HepG2 (cell line): ENCODE measurements around the gene MARS1. TPM values are rescaled to one million over a fixed set of nuclear protein-coding genes. Genes with fewer than 3 reads are reported as not detected.

Experiments
- FOXK1 ChIP-seq: sonication (generic); formaldehyde crosslinking; IDR thresholded peaks from 2 replicates; pipeline ENCODE4 v1.4.0; 2020; ENCODE audit warnings: low read depth, missing genetic modification reagents, borderline replicate concordance
- GATAD2A ChIP-seq: IDR thresholded peaks from 2 replicates; pipeline ENCODE4 v1.6.1; 2016
- HMGXB4 ChIP-seq, 2 experiments: sonication (generic) in 1 of 2; formaldehyde crosslinking in 1 of 2; IDR thresholded peaks; 2 replicates each; pipeline versions ENCODE4 v1.4.0 to v1.6.1; 2018 to 2020; ENCODE audit warnings: missing genetic modification reagents in 2 of 2, borderline replicate concordance in 1 of 2, low read depth in 1 of 2, mild to moderate bottlenecking in 1 of 2, missing biosample characterization in 1 of 2
- KAT2B ChIP-seq: fragments of 150-350 bp; IDR thresholded peaks from 2 replicates; pipeline ENCODE4 v1.6.1; 2014; ENCODE audit warnings: low read depth, low read length, borderline replicate concordance
- MAF1 ChIP-seq: sonication (generic); formaldehyde crosslinking; IDR thresholded peaks from 2 replicates; pipeline ENCODE4 v1.5.0; 2020; ENCODE audit warnings: missing genetic modification reagents, borderline replicate concordance
- NCOA1 ChIP-seq: sonication (generic); formaldehyde crosslinking; IDR thresholded peaks from 2 replicates; pipeline ENCODE4 v1.9.0; 2021; ENCODE audit warnings: missing genetic modification reagents
- PBX3 ChIP-seq: sonication (generic); formaldehyde crosslinking; IDR thresholded peaks from 2 replicates; pipeline ENCODE4 v1.8.1; 2023; ENCODE audit warnings: missing genetic modification reagents, inconsistent platforms, borderline replicate concordance
- SKI ChIP-seq: fragments of 450-650 bp; IDR thresholded peaks from one replicate; pipeline ENCODE4 v1.6.1; 2018; ENCODE audit warnings: mild to moderate bottlenecking; ENCODE audit not compliant: partially characterized antibody
- SMARCC2 ChIP-seq: fragments of 450-650 bp; IDR thresholded peaks from 2 replicates; pipeline ENCODE4 v1.6.1; 2017; ENCODE audit warnings: antibody characterized with exemption, mild to moderate bottlenecking
- SOX5 ChIP-seq: IDR thresholded peaks from 2 replicates; pipeline ENCODE4 v1.6.1; 2016; ENCODE audit warnings: borderline replicate concordance
- TBX2 ChIP-seq: sonication (generic); formaldehyde crosslinking; IDR thresholded peaks from 2 replicates; pipeline ENCODE4 v1.5.0; 2020; ENCODE audit warnings: missing genetic modification reagents, mild to moderate bottlenecking, borderline replicate concordance
- XRCC5 ChIP-seq: fragments of 200-400 bp; formaldehyde crosslinking; optimal IDR thresholded peaks from 2 replicates; pipeline ENCODE3; 2017; ENCODE audit warnings: mild to moderate bottlenecking, low read length
- ZGPAT ChIP-seq: IDR thresholded peaks from 2 replicates; pipeline ENCODE4 v1.6.1; 2016; ENCODE audit warnings: mild to moderate bottlenecking
- ZNF292 ChIP-seq: sonication (generic); formaldehyde crosslinking; IDR thresholded peaks from 2 replicates; pipeline ENCODE4 v1.8.1; 2022; ENCODE audit warnings: mild to moderate bottlenecking, low read depth, missing genetic modification reagents, borderline replicate concordance
- ZNF3 ChIP-seq: IDR thresholded peaks from 2 replicates; pipeline ENCODE4 v1.7.0; 2017; ENCODE audit warnings: inconsistent platforms
- ZNF30 ChIP-seq: sonication (generic); formaldehyde crosslinking; IDR thresholded peaks from 2 replicates; pipeline ENCODE4 v1.5.0; 2020; ENCODE audit warnings: mild to moderate bottlenecking, missing genetic modification reagents
- ZNF362 ChIP-seq: sonication (generic); formaldehyde crosslinking; IDR thresholded peaks from 2 replicates; pipeline ENCODE4 v1.4.0; 2020; ENCODE audit warnings: missing genetic modification reagents, mild to moderate bottlenecking, borderline replicate concordance
- ZNF644 ChIP-seq: IDR thresholded peaks from 2 replicates; pipeline ENCODE4 v1.6.1; 2016; ENCODE audit warnings: low read depth
- polyA plus RNA-seq, 8 experiments: library from polyadenylated mRNA; depleted of rRNA in 3 of 8; stranded (reverse) in 7 of 8; unstranded in 1 of 8; fragments of >200 nt; fragmentation: Illumina TruSeq in 4 of 8; extraction: Trizol in 4 of 8; gene quantifications; 2 replicates each; pipeline versions ENCODE4 v1.2.1 to v1.2.3, GENCODE V29; 2011 to 2016; ENCODE audit warnings: low read depth in 4 of 8, missing spikeins in 1 of 8, mixed read lengths in 1 of 8; ENCODE audit not compliant: insufficient read depth in 1 of 8
- total RNA-seq, 5 experiments: library from RNA; depleted of rRNA; stranded (reverse); fragments of >200 nt; fragmentation: Illumina TruSeq; extraction: Trizol; gene quantifications; 2 replicates each; pipeline ENCODE4 v1.2.3, GENCODE V29; 2016; ENCODE audit warnings: low read depth in 1 of 5
- TF ChIP-seq, protein P1 (sequence below): sonication (generic); formaldehyde crosslinking; IDR thresholded peaks from 2 replicates; pipeline ENCODE4 v1.4.0; 2020; ENCODE audit warnings: mild to moderate bottlenecking, low read depth, missing genetic modification reagents
- TF ChIP-seq, protein P2 (sequence below): IDR thresholded peaks from 2 replicates; pipeline ENCODE4 v1.6.1; 2016; ENCODE audit warnings: control low read depth
- TF ChIP-seq, protein P3 (sequence below): IDR thresholded peaks from 2 replicates; pipeline ENCODE4 v1.6.1; 2016; ENCODE audit warnings: mild to moderate bottlenecking, missing biosample characterization, missing genetic modification reagents

Gene MARS1
- total and polyA plus RNA-seq, 2 of the 13 experiments (the other 11 are each of a cell fraction or from before 2014, with no cell fraction given) = 115 to 181 TPM

DNA sequence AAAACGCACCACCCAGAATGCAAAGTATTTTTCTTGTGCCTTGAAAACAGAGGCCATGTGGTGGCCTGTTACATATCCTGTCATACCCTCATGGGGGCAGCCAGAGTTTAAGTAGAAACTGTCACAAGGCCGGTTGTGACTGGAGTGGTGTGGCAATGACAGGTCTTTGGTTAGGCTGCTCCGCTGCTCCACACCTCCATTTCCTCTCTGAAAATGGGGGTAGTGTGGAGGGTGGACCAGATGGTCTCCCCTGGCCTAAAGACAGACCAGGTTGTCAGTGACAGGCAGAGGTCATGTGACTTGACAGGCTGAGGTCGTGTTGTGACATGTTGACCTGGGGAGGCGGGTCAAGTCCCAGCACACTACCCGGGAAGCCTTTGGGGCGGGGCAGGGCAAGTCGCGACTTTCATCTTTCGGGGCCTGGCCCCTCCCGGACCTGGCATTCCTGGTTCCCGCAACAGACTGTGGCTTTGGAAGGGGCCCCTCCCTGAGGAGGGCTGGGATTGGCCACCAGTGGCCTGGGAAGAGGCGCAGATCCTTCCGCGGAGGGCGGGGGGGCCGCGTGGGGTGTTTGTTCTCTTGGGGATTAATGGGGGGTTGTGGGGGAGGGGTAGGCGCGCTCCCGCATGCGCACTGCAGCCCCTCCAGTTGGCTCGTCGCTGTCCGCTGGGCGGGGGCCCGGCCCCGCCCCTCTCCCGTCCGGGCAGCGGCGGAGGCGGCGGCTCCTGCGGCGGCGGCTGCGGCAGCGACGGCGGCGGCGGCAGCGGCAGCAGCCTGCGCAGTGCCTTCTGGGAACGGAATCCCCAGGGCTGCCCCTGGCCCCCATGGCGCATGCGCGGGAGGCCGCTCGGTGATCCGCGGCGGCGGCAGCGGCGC lies 34.4 kb downstream of the MARS1 start, which contains the start of gene MBD6 (continued):
- TF ChIP-seq HMGXB4 (CRISPR knock-in tag; IDR thresholded peaks at IDR 0.05; ENCODE audit: borderline replicate concordance in 1 of 2, low read depth in 1 of 2) (peak in 1 of 2 experiments; percentile 86; a peak in 1 of 4 replicates), ZNF362 (CRISPR knock-in tag) (peak; percentile 46; the same call in 1 of the 2 replicates), SOX5 (CRISPR knock-in tag) (peak; percentile 59; the same call in 1 of the 2 replicates), MAF1 (no peak), SMARCC2 (no peak), ZGPAT (CRISPR knock-in tag) (peak; percentile 92), NCOA1 (CRISPR knock-in tag) (peak; percentile 28; the same call in 1 of the 2 replicates), PBX3 (CRISPR knock-in tag) (no peak), XRCC5 (peak; percentile 74), GATAD2A (peak; percentile 65; the same call in 1 of the 2 replicates), KAT2B (no peak), ZNF292 (no peak), ZNF644 (CRISPR knock-in tag) (no peak), FOXK1 (CRISPR knock-in tag) (peak; percentile 79; the same call in 1 of the 2 replicates), ZNF3 (no peak; the same call in 1 of the 2 replicates), ZNF30 (CRISPR knock-in tag) (no peak), TBX2 (peak; percentile 87; the same call in 1 of the 2 replicates), SKI (peak; percentile 90)
- TF ChIP-seq, protein P1, sequence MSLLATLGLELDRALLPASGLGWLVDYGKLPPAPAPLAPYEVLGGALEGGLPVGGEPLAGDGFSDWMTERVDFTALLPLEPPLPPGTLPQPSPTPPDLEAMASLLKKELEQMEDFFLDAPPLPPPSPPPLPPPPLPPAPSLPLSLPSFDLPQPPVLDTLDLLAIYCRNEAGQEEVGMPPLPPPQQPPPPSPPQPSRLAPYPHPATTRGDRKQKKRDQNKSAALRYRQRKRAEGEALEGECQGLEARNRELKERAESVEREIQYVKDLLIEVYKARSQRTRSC (CRISPR knock-in tag) = no peak
- TF ChIP-seq, protein P2, sequence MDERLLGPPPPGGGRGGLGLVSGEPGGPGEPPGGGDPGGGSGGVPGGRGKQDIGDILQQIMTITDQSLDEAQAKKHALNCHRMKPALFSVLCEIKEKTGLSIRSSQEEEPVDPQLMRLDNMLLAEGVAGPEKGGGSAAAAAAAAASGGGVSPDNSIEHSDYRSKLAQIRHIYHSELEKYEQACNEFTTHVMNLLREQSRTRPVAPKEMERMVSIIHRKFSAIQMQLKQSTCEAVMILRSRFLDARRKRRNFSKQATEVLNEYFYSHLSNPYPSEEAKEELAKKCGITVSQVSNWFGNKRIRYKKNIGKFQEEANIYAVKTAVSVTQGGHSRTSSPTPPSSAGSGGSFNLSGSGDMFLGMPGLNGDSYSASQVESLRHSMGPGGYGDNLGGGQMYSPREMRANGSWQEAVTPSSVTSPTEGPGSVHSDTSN = peak; percentile 60; the same call in 1 of the 2 replicates
- TF ChIP-seq, protein P3, sequence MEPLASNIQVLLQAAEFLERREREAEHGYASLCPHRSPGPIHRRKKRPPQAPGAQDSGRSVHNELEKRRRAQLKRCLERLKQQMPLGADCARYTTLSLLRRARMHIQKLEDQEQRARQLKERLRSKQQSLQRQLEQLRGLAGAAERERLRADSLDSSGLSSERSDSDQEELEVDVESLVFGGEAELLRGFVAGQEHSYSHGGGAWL (CRISPR knock-in tag) = no peak; the same call in 1 of the 2 replicates
